Measurements from ENCODE around the gene PHETA1.
A peak's percentile ranks its signal among the peaks of the same experiment; 100 is the strongest.

Gene PHETA1

DNA sequence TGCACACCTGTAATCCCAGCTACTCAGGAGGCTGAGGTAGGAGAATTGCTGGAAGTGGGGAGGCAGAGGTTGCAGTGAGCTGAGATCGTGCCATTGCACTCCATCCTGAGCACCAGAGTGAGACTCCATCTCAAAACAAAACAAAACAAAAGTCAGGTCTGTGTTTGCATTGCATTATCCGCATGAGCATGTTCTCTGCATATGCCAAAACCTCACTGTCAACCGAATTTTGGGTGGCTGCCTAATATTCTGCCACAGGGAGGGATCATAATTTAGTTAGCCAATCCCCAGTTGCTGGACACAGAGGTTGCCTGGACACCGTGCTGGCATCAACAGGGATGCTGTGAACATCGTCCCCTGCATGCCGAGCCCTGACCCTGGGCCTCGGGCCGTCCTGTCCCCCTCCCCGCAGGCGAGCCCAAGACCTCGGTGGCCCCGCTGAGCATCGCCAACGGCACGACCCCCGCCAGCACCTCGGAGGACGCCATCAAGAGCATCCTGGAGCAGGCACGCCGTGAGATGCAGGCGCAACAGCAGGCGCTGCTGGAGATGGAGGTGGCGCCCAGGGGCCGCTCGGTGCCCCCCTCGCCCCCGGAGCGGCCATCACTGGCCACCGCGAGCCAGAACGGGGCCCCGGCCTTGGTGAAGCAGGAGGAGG, 49.2 kb downstream of the PHETA1 start:
- no peak for DNase-seq

DNA sequence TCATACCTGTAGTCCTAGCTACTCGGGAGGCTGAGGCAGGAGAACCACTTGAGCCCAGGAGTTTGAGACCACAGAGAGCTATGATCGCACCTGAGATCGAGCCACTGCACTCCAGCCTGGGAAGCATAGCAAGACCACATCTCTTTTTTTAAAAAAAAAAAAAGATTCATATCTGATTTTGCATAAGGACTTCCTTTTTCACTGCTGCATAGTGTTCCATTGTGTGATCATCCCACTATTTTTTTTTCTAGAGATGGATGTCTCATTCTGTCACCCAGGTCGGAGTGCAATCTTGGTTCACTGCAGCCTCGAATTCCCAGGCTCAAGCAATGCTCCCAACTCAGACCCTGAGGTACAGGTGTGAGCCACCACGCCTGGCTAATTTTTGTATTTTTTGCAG, 50.4 kb downstream of the PHETA1 start:
- DNase-seq = no peak

DNA sequence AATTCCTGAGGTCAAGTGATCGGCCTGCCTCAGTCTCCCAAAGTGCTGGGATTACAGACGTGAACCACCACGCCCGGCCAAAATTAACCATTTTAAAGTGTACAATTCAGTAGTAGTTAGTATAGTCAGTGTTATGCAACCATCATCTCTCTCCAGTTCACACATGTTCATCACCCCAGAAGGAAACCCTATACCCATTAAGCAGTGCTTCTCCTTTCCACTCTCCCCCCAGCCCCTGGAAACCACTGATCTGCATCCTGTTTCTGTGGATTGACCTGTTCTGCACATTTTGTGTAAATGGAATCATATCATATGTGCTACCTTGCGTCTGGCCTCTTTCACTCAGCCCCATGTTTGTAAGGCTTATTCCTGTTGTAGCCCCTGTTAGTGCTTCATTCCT, 52.2 kb downstream of the PHETA1 start:
- DNase-seq = no peak

DNA sequence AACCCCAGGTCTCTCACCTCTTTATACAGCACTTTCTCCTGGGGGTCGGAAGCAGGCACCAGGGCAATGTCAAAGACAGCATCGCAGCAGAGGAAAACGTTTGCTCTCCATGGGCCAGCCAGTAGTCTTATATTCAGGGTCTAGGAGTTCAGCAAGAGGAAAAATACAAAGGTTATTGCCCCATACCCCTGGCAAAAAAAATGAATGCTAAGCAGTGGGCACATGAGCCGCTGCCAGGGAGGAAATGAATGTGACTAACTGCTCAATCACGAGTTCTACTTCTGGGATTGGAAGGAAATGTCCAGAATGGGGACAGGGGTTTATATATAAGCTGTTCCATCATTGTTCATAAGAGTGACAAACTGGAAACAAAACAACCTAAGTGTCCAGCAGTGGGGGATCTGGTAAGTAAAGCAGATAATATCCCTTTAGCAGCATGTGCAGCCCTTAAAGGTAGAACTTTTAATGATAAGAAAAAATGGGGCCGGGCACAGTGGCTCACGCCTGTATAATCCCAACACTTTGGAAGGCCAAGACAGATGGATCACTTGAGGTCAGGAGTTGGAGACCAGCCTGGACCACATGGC, 53.8 kb downstream of the PHETA1 start:
- DNase-seq = peak; percentile 6

DNA sequence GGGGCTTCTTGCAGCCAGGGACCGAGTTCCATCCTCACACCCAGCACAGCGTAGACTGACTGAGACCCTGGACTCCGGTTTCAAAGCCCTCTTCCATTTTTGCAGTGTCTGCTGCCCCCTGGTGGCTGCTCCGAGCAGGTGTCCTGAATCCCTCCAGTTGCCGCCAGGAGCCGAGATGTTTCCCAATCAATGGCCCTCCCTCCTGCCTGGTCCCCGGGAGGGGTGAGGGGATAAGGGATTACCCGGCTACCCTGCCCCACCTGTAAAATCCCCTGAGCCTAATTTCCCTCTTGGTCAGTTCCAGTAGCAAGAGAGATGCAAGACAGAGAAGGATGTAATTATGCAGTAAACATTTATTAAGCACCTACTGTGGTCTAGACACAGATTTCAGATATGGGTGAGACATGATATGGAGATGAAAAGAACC, 55.0 kb downstream of the PHETA1 start:
- DNase-seq = peak; percentile 29

DNA sequence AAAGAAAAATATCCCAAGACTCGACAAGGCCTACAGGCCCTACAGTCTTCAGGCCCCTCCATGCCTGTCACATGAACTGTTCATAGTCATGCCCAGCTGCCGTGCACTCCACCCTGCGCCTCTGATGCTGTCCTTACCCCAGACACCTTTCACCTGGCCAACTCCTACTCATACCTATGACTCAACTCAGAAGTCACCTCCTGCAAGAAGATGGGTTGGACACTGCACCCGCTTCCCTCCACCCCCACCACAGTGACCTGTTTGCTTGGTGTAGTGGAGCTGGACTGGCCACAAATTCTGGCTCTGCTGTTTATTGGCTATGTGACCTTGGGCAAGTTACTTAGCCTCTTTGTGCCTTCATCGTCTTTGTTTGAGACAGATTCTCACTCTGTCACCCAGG, 56.2 kb downstream of the PHETA1 start:
- DNase-seq = no peak

DNA sequence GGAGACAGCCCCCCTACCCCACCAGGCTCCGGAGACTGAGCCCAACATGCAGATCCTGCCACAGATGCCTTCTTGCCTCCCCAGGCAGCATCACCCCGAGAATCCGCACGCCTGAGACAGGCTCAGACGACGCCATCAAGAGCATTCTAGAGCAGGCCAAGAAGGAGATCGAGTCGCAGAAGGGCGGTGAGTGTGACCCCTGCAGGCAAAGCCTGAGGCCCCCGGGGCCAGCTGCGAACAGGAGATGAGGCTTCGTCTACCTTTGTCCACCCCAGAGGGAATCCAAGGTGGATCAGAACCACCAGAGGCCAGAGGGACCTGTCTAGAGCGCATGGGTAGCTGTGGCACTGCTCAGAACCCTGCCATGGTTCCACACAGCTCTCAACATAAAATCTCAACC, 56.9 kb downstream of the PHETA1 start:
- no peak for DNase-seq

DNA sequence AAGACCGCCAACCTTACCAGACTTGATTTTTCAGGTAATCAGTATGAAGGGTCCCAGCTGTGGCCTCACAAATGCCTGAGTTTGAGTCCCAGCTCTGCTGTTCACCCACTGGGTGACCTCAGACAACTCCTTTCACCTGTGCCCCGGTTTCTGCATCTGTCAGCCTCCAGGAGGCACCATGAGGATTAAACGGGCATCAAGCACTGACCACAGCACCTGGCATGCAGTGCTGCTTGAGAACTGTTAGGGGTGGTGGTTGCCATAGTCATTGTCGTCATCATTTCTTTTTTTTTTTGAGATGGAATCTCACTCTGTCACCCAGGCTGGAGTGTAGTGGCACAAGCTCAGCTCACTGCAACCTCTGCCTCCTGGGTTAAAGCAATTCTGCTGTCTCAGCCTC, 57.9 kb downstream of the PHETA1 start:
- no peak for DNase-seq
